Middle frontal gyrus (tissue), 1 donor: ENCODE results near the gene TSGA10.

ENCODE experiments used
- DNase-seq: peaks from one replicate; pipeline ENCODE4 v3.0.0-alpha.2; 2015; ENCODE audit warnings: low spot score; ENCODE audit errors: extremely low spot score

TSGA10 gene

DNA sequence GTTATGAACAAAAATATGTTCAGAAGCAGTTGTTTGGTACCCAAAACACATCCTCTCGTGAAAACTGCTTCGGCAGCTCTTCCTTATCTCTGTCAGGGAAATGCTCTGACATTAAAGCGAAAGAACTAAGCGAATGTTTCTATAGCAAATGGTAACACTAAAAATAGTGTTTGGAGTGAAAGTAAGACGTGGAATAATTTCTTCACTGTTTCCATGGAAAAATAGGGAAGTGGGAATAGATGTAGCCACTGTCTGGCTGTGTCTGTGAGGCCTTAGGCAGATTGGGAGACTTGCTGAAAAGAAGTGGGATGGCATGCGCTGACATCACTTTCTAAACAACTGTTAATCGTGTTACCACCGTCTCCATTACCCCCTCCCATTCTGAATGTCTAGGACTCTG lies 207.2 kb downstream of the TSGA10 start:
- no peak for DNase-seq
